Measurements from ENCODE around the gene SPPL2A.

GRCh38 chr15:50675535-50676144 lies 89.9 kb downstream of the SPPL2A start:
- TF ChIP-seq CTCF (IDR thresholded peaks at IDR 0.05) (peak; percentile 63), ATF3 (CRISPR knock-in tag; conservative IDR thresholded peaks at IDR 0.05) (no peak), NR2C2 (CRISPR knock-in tag; IDR thresholded peaks at IDR 0.05) (no peak), ZNF416 (CRISPR knock-in tag; IDR thresholded peaks at IDR 0.05) (no peak), USF2 (CRISPR knock-in tag; IDR thresholded peaks at IDR 0.05) (no peak), SMAD3 (CRISPR knock-in tag; IDR thresholded peaks at IDR 0.05; ENCODE audit: borderline replicate concordance) (no peak)

All from WTC11 (cell line).